SK-N-SH (cell line): ENCODE measurements around the gene PLB1. TPM values are rescaled to one million over a fixed set of nuclear protein-coding genes. Genes with fewer than 3 reads are reported as not detected.

Experiments used
- CTCF ChIA-PET: fragments of 300-600, 350-600 bp; formaldehyde crosslinking; extraction: SDS; loops from one replicate; lab custom pipeline; 2021; lab: Yijun Ruan, JAX
- POLR2A ChIA-PET: fragments of 350-600 bp; sonication (Branson Sonifier 250); formaldehyde crosslinking; extraction: SDS; loops from one replicate; lab custom pipeline; 2020; ENCODE audit warnings: antibody characterized with exemption, inconsistent platforms; lab: Yijun Ruan, JAX
- DNase-seq: peaks from one replicate; pipeline ENCODE4 v3.0.0; 2012
- H2AFZ ChIP-seq: fragments of 200-600 bp; sonication (generic); 2 replicates; pipeline ENCODE4 v1.8.1; 2016; ENCODE audit warnings: antibody characterized with exemption, mild to moderate bottlenecking, low read depth
- H3F3A ChIP-seq: fragments of 200-600 bp; sonication (generic); replicated peaks from 2 replicates; pipeline ENCODE3; 2016; ENCODE audit warnings: antibody characterized with exemption, mild to moderate bottlenecking; ENCODE audit not compliant: insufficient read depth
- H3K27ac ChIP-seq, 2 experiments: fragments of 200-500 bp in 1 of 2; fragments of 200-600 bp in 1 of 2; sonication (Bioruptor generic) in 1 of 2; sonication (generic), shearing (Covaris generic) in 1 of 2; 2 replicates each; pipeline versions ENCODE4 v1.5.1 to v1.6.1; 2014 to 2016; ENCODE audit warnings: low read depth in 2 of 2, inconsistent platforms in 1 of 2, low read length in 1 of 2, mild to moderate bottlenecking in 1 of 2, mixed read lengths in 1 of 2
- H3K27me3 ChIP-seq: fragments of 200-600 bp; sonication (generic), shearing (Covaris generic); 2 replicates; pipeline ENCODE4 v1.6.1; 2016; ENCODE audit warnings: mixed run types; ENCODE audit not compliant: insufficient read depth
- H3K36me3 ChIP-seq, 2 experiments: fragments of 200-500 bp in 1 of 2; fragments of 200-600 bp in 1 of 2; sonication (Bioruptor generic) in 1 of 2; sonication (generic) in 1 of 2; replicated peaks in 1 of 2; 2 replicates each; pipeline versions ENCODE3 to v1.5.1; 2014 to 2016; ENCODE audit warnings: low read length in 1 of 2, mild to moderate bottlenecking in 1 of 2; ENCODE audit not compliant: insufficient read depth in 2 of 2, control insufficient read depth in 1 of 2
- H3K4me1 ChIP-seq, 2 experiments: fragments of 200-500 bp in 1 of 2; fragments of 200-600 bp in 1 of 2; sonication (Bioruptor generic) in 1 of 2; sonication (generic), shearing (Covaris generic) in 1 of 2; 2 replicates each; pipeline versions ENCODE4 v1.5.1 to v1.6.1; 2014 to 2016; ENCODE audit warnings: low read depth in 1 of 2, low read length in 1 of 2, mixed run types in 1 of 2; ENCODE audit not compliant: insufficient read depth in 2 of 2, control insufficient read depth in 1 of 2
- H3K4me2 ChIP-seq: fragments of 200-600 bp; sonication (generic), shearing (Covaris generic); 2 replicates; pipeline ENCODE4 v1.6.1; 2017; ENCODE audit warnings: mixed run types
- H3K4me3 ChIP-seq, 2 experiments: fragments of 200-500 bp in 1 of 2; fragments of 200-600 bp in 1 of 2; sonication (Bioruptor generic) in 1 of 2; sonication (generic), shearing (Covaris generic) in 1 of 2; 2 replicates each; pipeline versions ENCODE4 v1.5.1 to v1.8.1; 2014 to 2016; ENCODE audit warnings: low read depth in 2 of 2, inconsistent platforms in 1 of 2, low read length in 1 of 2, mild to moderate bottlenecking in 1 of 2, mixed read lengths in 1 of 2, moderate library complexity in 1 of 2
- H3K79me2 ChIP-seq: fragments of 200-600 bp; sonication (generic); 2 replicates; pipeline ENCODE4 v1.8.1; 2017; ENCODE audit warnings: mild to moderate bottlenecking; ENCODE audit not compliant: insufficient read depth
- H3K9ac ChIP-seq: fragments of 200-600 bp; sonication (generic); 2 replicates; pipeline ENCODE4 v1.6.1; 2017; ENCODE audit warnings: mixed run types
- H3K9me2 ChIP-seq: fragments of 200-600 bp; sonication (generic); 2 replicates; pipeline ENCODE4 v1.6.1; 2017; ENCODE audit warnings: mixed run types
- H3K9me3 ChIP-seq: fragments of 200-600 bp; sonication (generic); 2 replicates; pipeline ENCODE4 v1.6.1; 2017; ENCODE audit warnings: mixed run types, mild to moderate bottlenecking, moderate library complexity
- H4K20me1 ChIP-seq: fragments of 200-600 bp; sonication (generic); 2 replicates; pipeline ENCODE4 v1.6.1; 2017; ENCODE audit warnings: mild to moderate bottlenecking, mixed run types; ENCODE audit not compliant: insufficient read depth
- EP300 ChIP-seq, 2 experiments: IDR thresholded peaks; 2 replicates each; pipeline versions ENCODE4 v1.4.0 to v1.6.1; 2012; ENCODE audit warnings: borderline replicate concordance in 1 of 2, low read depth in 1 of 2, low read length in 1 of 2
- EZH2phosphoT487 ChIP-seq: fragments of 200-600 bp; sonication (generic); IDR thresholded peaks from 2 replicates; pipeline ENCODE4 v1.6.1; 2017; ENCODE audit warnings: low read depth, mixed run types, mild to moderate bottlenecking, antibody characterized with exemption, moderate library complexity, borderline replicate concordance
- FOXJ3 ChIP-seq: sonication (generic); formaldehyde crosslinking; IDR thresholded peaks from 2 replicates; pipeline ENCODE4 v1.5.1; 2020; ENCODE audit warnings: mild to moderate bottlenecking, missing genetic modification reagents
- RCOR1 ChIP-seq: fragments of 150-350 bp; IDR thresholded peaks from 2 replicates; pipeline ENCODE4 v1.6.1; 2017; ENCODE audit warnings: antibody characterized with exemption, low read length
- RFX5 ChIP-seq: IDR thresholded peaks from 2 replicates; pipeline ENCODE4 v1.6.1; 2012; ENCODE audit warnings: mild to moderate bottlenecking, improper control_type of control experiment, low read length
- SIN3A ChIP-seq: IDR thresholded peaks from 2 replicates; pipeline ENCODE4 v1.6.1; 2012; ENCODE audit warnings: low read depth, mild to moderate bottlenecking, low read length, moderate library complexity, borderline replicate concordance
- SMC3 ChIP-seq: IDR thresholded peaks from 2 replicates; pipeline ENCODE4 v1.6.1; 2012; ENCODE audit warnings: low read depth, low read length, improper control_type of control experiment
- TAF1 ChIP-seq: IDR thresholded peaks from 2 replicates; pipeline ENCODE4 v1.6.1; 2012; ENCODE audit warnings: low read depth, mild to moderate bottlenecking, low read length, moderate library complexity, borderline replicate concordance
- YY1 ChIP-seq: IDR thresholded peaks from 2 replicates; pipeline ENCODE4 v1.4.0; 2012; ENCODE audit warnings: low read depth, mild to moderate bottlenecking
- WGBS: methylation state at CpG from one replicate; pipeline ENCODE4 v1.1.6; 2017; ENCODE audit warnings: low lambda C conversion rate; 5-methylcytosine and 5-hydroxymethylcytosine counted together
- polyA plus RNA-seq, 3 experiments: library from polyadenylated mRNA; depleted of rRNA; stranded (reverse); fragments of >200 nt; gene quantifications; 2 replicates each; pipeline ENCODE4 v1.2.3, GENCODE V29; 2012
- TF ChIP-seq, protein P1 (sequence below): IDR thresholded peaks from 2 replicates; pipeline ENCODE4 v1.4.0; 2012; ENCODE audit warnings: low read depth
- TF ChIP-seq, protein P2 (sequence below): IDR thresholded peaks from 2 replicates; pipeline ENCODE4 v1.6.1; 2012; ENCODE audit warnings: mild to moderate bottlenecking, low read depth, low read length, moderate library complexity
- TF ChIP-seq, protein P3 (sequence below): IDR thresholded peaks from 2 replicates; pipeline ENCODE4 v1.4.0; 2012; ENCODE audit warnings: low read depth, borderline replicate concordance
- TF ChIP-seq, protein P4 (sequence below): fragments of 150-350 bp; IDR thresholded peaks from 2 replicates; pipeline ENCODE4 v1.6.1; 2016; ENCODE audit warnings: mild to moderate bottlenecking, low read depth, low read length
- TF ChIP-seq, protein P5 (sequence below): IDR thresholded peaks from 2 replicates; pipeline ENCODE4; 2012

PLB1 gene
- polyA plus RNA-seq, 1 of the 3 experiments (the other 2 are of a cell fraction) = 0.10 TPM

DNA sequence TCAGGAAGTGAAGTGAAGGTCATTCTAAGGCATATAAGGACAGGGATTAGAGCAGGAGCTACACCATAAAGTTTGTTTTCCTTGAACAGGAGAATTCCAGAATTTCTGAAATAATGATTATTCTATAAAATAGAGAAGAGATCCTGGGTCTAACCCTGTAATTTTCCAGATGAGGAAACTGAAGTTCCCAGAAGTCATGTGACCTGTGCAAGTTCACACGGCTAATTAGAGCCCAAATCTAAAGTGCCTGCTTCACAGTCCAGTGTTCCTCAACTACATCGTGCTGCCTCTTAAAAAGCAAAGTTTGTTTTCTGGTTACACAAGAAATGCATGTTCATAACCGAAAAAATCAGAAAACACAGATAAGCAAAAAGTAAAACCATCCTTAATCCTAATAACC lies 34.9 kb downstream of the PLB1 start:
- no peaks in the 10 kb centered on the region for H3K36me3 ChIP-seq
- H2AFZ ChIP-seq = no peak overlapping the region
- H3K9ac ChIP-seq = no peak overlapping the region
- H3K9me3 ChIP-seq = no peaks in the 10 kb centered on the region
- no peaks in the 10 kb centered on the region for H3F3A ChIP-seq
- H3K27ac ChIP-seq = no peak overlapping the region
- peaks cover 0 to 3% of the 10 kb centered on the region in 2 experiments; a peak in 1 of 4 replicates for H3K4me1 ChIP-seq
- no peak overlapping the region for H3K4me2 ChIP-seq
- 49% methylated on average over 3 of the region's 3 CpGs for WGBS
- no peaks in the 10 kb centered on the region for H4K20me1 ChIP-seq
- ChIA-PET POLR2A (no interaction called here), CTCF (interaction anchor here (1.1 kb wide), 1 partner anchor 27 kb away, joined by 3 read pairs; no protein-coding TSS in a partner anchor)
- no peaks in the 10 kb centered on the region for H3K9me2 ChIP-seq
- no peaks in the 10 kb centered on the region for H3K79me2 ChIP-seq
- H3K4me3 ChIP-seq = no peak overlapping the region
- TF ChIP-seq, protein P1, sequence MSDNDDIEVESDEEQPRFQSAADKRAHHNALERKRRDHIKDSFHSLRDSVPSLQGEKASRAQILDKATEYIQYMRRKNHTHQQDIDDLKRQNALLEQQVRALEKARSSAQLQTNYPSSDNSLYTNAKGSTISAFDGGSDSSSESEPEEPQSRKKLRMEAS = no peak
- no peak for TF ChIP-seq SMC3
- TF ChIP-seq, protein P2, sequence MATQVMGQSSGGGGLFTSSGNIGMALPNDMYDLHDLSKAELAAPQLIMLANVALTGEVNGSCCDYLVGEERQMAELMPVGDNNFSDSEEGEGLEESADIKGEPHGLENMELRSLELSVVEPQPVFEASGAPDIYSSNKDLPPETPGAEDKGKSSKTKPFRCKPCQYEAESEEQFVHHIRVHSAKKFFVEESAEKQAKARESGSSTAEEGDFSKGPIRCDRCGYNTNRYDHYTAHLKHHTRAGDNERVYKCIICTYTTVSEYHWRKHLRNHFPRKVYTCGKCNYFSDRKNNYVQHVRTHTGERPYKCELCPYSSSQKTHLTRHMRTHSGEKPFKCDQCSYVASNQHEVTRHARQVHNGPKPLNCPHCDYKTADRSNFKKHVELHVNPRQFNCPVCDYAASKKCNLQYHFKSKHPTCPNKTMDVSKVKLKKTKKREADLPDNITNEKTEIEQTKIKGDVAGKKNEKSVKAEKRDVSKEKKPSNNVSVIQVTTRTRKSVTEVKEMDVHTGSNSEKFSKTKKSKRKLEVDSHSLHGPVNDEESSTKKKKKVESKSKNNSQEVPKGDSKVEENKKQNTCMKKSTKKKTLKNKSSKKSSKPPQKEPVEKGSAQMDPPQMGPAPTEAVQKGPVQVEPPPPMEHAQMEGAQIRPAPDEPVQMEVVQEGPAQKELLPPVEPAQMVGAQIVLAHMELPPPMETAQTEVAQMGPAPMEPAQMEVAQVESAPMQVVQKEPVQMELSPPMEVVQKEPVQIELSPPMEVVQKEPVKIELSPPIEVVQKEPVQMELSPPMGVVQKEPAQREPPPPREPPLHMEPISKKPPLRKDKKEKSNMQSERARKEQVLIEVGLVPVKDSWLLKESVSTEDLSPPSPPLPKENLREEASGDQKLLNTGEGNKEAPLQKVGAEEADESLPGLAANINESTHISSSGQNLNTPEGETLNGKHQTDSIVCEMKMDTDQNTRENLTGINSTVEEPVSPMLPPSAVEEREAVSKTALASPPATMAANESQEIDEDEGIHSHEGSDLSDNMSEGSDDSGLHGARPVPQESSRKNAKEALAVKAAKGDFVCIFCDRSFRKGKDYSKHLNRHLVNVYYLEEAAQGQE = no peak
- TF ChIP-seq YY1 = no peak
- no peak for TF ChIP-seq TAF1
- no peak for TF ChIP-seq EP300 (IDR thresholded peaks at IDR 0.05; ENCODE audit: borderline replicate concordance in 1 of 2, low read depth in 1 of 2, low read length in 1 of 2)
- TF ChIP-seq SIN3A = no peak
- TF ChIP-seq, protein P3, sequence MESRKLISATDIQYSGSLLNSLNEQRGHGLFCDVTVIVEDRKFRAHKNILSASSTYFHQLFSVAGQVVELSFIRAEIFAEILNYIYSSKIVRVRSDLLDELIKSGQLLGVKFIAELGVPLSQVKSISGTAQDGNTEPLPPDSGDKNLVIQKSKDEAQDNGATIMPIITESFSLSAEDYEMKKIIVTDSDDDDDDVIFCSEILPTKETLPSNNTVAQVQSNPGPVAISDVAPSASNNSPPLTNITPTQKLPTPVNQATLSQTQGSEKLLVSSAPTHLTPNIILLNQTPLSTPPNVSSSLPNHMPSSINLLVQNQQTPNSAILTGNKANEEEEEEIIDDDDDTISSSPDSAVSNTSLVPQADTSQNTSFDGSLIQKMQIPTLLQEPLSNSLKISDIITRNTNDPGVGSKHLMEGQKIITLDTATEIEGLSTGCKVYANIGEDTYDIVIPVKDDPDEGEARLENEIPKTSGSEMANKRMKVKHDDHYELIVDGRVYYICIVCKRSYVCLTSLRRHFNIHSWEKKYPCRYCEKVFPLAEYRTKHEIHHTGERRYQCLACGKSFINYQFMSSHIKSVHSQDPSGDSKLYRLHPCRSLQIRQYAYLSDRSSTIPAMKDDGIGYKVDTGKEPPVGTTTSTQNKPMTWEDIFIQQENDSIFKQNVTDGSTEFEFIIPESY = no peak
- TF ChIP-seq, all 33 proteins: peak for 0
- no peak for DNase-seq
- H3K27me3 ChIP-seq = peaks cover 9% of the 10 kb centered on the region; the same call in 1 of the 2 replicates

DNA sequence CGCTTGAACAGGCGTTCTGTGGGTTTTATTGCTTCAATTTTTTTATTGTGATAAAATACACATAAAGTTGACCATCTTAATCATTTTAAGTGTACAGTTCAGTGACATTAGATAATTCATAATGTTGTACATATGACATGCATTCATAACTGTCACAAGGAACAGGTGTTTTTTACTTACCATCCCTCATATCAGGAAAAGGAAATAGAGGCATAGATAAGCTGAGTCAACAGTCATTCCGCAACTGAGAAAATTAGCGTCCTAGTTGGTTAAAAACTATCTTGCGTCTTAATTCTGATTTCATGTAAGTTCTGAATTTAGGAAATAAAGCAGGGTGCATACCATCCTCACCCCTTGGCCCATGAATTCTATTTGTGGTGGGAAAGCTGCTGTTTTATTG lies 36.5 kb downstream of the PLB1 start:
- no peaks in the 10 kb centered on the region for H3K9me2 ChIP-seq
- no peaks in the 10 kb centered on the region for H3K36me3 ChIP-seq
- H3K4me2 ChIP-seq = no peak overlapping the region
- H3K9me3 ChIP-seq = no peaks in the 10 kb centered on the region
- no peak overlapping the region for H2AFZ ChIP-seq
- H3K27ac ChIP-seq = no peak overlapping the region
- no peaks in the 10 kb centered on the region for H3F3A ChIP-seq
- ChIA-PET CTCF (interaction anchor here (0.8 to 1.6 kb wide), 3 partner anchors 9 to 33 kb away, joined by 3 to 4 read pairs (median 4); no protein-coding TSS in a partner anchor), POLR2A (no interaction called here)
- no peak overlapping the region for H3K9ac ChIP-seq
- WGBS = 69% methylated on average over 5 of the region's 5 CpGs
- peaks cover 0 to 3% of the 10 kb centered on the region in 2 experiments; a peak in 1 of 4 replicates for H3K4me1 ChIP-seq
- no peaks in the 10 kb centered on the region for H3K79me2 ChIP-seq
- no peak for DNase-seq
- no peaks in the 10 kb centered on the region for H4K20me1 ChIP-seq
- H3K4me3 ChIP-seq = no peak overlapping the region
- peaks cover 11% of the 10 kb centered on the region; the same call in 1 of the 2 replicates for H3K27me3 ChIP-seq
- TF ChIP-seq RCOR1 (no peak), RFX5 (no peak), FOXJ3 (no peak), EZH2phosphoT487 (no peak), YY1 (no peak)
- TF ChIP-seq, protein P2 = no peak
- TF ChIP-seq, protein P4, sequence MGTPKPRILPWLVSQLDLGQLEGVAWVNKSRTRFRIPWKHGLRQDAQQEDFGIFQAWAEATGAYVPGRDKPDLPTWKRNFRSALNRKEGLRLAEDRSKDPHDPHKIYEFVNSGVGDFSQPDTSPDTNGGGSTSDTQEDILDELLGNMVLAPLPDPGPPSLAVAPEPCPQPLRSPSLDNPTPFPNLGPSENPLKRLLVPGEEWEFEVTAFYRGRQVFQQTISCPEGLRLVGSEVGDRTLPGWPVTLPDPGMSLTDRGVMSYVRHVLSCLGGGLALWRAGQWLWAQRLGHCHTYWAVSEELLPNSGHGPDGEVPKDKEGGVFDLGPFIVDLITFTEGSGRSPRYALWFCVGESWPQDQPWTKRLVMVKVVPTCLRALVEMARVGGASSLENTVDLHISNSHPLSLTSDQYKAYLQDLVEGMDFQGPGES = no peak
- TF ChIP-seq, protein P5, sequence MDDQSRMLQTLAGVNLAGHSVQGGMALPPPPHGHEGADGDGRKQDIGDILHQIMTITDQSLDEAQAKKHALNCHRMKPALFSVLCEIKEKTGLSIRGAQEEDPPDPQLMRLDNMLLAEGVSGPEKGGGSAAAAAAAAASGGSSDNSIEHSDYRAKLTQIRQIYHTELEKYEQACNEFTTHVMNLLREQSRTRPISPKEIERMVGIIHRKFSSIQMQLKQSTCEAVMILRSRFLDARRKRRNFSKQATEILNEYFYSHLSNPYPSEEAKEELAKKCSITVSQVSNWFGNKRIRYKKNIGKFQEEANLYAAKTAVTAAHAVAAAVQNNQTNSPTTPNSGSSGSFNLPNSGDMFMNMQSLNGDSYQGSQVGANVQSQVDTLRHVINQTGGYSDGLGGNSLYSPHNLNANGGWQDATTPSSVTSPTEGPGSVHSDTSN = no peak
